AG04449 (cell line): Measurements from ENCODE around the gene PRODH2.

ENCODE experiments used
- CTCF ChIA-PET: fragments of 350-600 bp; formaldehyde crosslinking; extraction: SDS; loops from one replicate; lab custom pipeline; 2021; ENCODE audit warnings: antibody characterized with exemption; lab: Yijun Ruan, JAX
- POLR2A ChIA-PET: fragments of 400-600, 350-600 bp; formaldehyde crosslinking; extraction: SDS; loops from one replicate; lab custom pipeline; 2020; ENCODE audit warnings: antibody characterized with exemption, inconsistent platforms; lab: Yijun Ruan, JAX
- DNase-seq: peaks from one replicate; pipeline ENCODE4 v3.0.0-alpha.2; 2010; ENCODE audit warnings: low read depth, low spot score
- H3K4me3 ChIP-seq: 2 replicates; pipeline ENCODE4 v1.5.1; 2011; ENCODE audit warnings: low read depth, mild to moderate bottlenecking, control low read depth, low read length
- CTCF ChIP-seq: IDR thresholded peaks from one replicate; pipeline ENCODE4 v1.5.1; 2011; ENCODE audit warnings: mild to moderate bottlenecking, moderate library complexity, low read length, control low read depth, inconsistent platforms; ENCODE audit not compliant: insufficient read depth; ENCODE audit errors: missing control alignments

Gene PRODH2

GRCh38 chr19:35816846-35817245 lies 4.2 kb upstream of the PRODH2 start:
- ChIA-PET CTCF (no interaction called here), POLR2A (no interaction called here)
- no peak overlapping the region for H3K4me3 ChIP-seq
- no peak for DNase-seq
- no peak for TF ChIP-seq CTCF

GRCh38 chr19:35816262-35816661 lies 3.6 kb upstream of the PRODH2 start:
- ChIA-PET POLR2A (no interaction called here), CTCF (no interaction called here)
- no peak for TF ChIP-seq CTCF
- no peak overlapping the region for H3K4me3 ChIP-seq
- DNase-seq, result no peak

GRCh38 chr19:35813043-35813890 lies 622 bp upstream of the PRODH2 start:
- DNase-seq, result no peak
- no peak for TF ChIP-seq CTCF
- H3K4me3 ChIP-seq, result no peak overlapping the region
- POLR2A ChIA-PET, result no interaction called here
- CTCF ChIA-PET, result interaction anchor here (0.7 kb wide), 1 partner anchor 136 kb away, joined by 3 read pairs; no protein-coding TSS in a partner anchor

- no peak for TF ChIP-seq CTCF
- ChIA-PET POLR2A (no interaction called here), CTCF (no interaction called here)
- DNase-seq, result no peak
- no peak overlapping the region for H3K4me3 ChIP-seq
These were observed 1.1 kb downstream of the PRODH2 start for GRCh38 chr19:35811317-35812219.

GRCh38 chr19:35807633-35808032 lies 5.0 kb downstream of the PRODH2 start:
- no peak overlapping the region for H3K4me3 ChIP-seq
- no peak for DNase-seq
- POLR2A ChIA-PET, result no interaction called here
- no peak for TF ChIP-seq CTCF
- CTCF ChIA-PET, result interaction anchor here (1.6 kb wide), 1 partner anchor 11 kb away, joined by 4 read pairs; no protein-coding TSS in a partner anchor

- H3K4me3 ChIP-seq, result no peak overlapping the region
- DNase-seq, result no peak
- TF ChIP-seq CTCF, result no peak
- ChIA-PET CTCF (no interaction called here), POLR2A (no interaction called here)
These were observed 6.0 kb downstream of the PRODH2 start for GRCh38 chr19:35806597-35806996.
